Embryonic facial prominence (tissue), 1 donor: ENCODE data around the gene NAV2.

Experiments
- DNase-seq: peaks from one replicate; pipeline ENCODE4 v3.0.0-alpha.2; 2016; ENCODE audit errors: extremely low spot score

The NAV2 gene

DNA sequence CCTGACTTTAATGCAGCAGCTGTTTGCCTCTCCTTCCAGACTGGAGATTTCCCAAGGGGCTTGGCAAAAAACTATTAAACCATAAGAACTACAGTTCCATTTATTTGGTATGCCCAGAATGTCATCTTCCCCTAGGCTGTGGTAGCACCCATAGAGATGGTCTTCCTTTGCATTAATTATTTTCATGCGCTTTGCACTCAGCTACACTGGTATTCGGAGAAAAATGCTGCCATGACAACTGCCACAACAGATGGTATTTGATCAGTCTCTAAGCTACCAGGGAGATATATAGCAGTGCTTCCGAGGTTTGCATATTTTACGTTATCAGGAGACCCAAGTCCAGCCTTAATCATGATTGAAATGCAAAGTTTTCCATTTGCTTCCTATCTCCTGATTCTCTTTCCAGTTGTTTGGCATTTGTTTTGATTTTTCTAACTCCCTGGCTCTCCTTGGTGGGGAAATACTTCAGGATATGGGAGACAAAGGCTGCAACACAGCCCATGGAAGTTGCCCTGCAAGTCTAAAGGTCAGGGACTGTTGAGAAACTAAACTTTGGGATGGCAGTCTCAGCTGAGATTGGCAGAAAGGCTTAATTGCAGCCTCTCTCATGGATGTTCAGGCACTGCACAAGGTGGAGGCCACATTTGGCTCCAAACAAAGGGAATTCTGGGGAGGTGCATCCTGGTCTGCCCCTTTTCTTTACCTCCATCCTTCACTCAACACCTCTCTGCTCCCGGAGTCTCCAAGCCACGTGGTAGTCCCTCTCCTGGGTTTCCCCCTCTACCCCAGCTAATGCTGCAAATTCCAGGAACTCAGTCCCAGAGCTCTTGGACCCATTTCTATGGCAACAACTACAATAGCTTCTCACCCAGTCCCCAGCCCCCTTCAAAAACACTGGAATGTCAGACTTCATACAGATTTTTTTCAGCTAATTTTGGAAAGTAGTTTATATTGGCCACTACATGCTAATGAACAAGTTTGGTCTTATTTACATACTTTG is 151.8 kb downstream of the NAV2 start:
- DNase-seq = no peak

DNA sequence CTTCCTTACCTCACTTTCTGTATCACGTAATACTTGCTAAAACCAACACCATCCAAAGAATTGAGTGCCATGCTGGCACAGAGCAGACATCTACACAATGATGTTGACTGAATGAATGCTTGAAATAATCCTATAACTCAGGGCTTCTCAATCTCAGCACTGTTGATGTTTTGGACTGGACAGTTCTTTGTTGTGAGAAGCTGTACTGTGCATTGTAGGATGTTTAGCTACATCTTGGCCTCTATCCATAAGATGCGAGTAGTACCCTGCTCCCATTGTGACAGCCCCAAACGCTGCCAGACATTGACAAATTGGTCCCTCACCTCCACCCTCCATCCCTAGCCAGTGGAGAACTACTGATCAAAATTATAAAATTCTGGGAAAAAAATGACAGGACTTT is 153.4 kb downstream of the NAV2 start:
- DNase-seq = no peak

DNA sequence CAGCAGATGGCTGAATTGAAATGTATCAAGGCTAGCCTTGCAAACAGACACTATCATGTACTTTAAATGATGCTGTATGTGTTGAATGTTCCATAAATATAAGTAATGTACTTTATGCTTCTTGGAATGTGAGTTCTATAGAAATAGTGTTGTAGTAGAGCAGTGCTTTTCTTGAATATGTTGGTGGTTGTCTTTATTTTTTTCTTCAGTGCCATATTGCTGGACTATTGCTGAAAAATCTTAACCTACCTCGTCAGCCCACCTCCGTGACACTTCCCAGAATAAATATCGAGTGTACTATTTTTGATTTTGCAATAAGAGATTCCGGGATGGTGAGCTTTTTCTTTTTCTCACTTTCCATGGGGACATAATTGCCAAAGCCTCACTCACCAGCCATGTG is 153.9 kb downstream of the NAV2 start:
- DNase-seq = no peak

DNA sequence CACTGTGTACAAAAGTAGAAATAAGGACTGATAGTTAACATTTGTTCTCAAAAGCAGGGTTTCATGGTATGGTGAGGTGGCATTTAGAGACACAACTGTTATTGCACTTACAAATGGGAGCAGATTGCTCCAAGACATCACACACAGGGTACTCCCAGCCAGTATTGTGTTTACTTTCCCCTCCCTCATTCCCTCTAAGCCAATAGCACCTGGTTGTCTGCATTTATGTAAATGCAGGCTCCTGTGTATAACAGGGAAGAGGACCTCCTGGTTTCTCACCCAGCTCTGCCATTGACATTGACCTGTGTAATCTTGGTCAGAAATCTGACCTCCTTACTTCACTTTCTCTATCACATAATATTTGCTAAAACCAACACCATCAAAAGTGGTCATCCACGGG is 154.4 kb downstream of the NAV2 start:
- DNase-seq = no peak

DNA sequence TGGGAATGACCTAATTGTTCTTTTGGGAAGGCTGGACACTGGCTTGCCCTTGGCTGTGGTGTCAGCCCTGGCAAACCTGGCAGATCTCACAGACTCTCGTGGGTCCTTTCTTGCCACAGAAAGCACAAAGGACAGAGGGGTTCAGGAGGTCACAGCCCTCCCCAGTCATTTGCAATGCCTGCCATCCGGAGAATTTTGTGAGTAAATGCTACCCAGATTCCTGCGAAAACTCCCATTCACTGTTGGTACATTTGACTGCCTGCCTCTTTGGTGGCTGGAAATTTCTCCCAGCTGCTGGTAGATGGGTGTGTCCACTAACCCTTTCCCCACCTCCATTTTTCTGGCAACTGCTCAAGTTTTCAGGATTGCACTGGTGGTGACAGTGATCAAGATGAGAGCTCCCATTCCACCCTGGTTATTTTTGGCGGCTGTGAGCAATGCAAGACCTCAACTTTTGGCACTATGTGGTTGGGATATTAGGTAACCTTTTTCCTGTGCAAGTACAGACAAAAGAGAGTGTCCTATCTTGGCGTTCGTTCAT is 155.7 kb downstream of the NAV2 start:
- DNase-seq = no peak

DNA sequence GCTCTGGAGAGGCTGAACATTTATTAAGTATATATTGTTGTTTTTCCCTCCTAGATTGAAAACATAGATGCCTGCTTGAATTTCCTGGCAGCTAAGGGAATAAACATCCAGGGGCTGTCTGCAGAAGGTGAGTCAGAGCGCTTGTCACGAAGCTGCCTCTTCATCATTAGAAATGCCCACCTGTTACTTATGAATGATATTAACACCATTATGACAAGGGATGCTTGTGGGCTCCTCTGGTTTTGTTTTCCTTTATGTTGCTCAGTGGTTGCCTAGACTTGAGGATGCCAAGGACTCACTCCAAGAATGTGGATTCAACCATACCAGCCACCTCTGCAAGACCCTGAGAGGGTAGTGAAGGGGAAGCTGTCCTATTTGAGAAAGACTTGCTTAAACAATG is 156.2 kb downstream of the NAV2 start:
- no peak for DNase-seq

DNA sequence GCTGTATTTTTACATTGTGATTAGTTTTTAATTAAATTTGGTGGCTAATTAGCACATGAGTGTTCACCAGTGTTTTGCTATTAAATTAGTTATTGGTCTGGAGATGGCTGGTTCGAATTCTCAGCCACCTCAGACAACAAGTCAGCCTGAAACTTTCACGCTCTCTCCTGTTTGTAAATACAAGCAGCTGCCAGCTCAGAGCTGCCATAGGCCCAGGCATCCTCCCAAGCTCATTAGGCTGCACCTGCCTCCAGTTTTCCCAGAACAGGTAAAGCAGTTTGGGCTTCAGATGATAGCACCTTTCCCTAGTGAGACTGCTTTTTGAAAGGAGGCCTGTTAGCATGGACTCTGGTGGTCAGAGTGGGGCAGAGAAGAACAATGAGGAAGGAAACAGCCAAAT is 156.8 kb downstream of the NAV2 start:
- no peak for DNase-seq

DNA sequence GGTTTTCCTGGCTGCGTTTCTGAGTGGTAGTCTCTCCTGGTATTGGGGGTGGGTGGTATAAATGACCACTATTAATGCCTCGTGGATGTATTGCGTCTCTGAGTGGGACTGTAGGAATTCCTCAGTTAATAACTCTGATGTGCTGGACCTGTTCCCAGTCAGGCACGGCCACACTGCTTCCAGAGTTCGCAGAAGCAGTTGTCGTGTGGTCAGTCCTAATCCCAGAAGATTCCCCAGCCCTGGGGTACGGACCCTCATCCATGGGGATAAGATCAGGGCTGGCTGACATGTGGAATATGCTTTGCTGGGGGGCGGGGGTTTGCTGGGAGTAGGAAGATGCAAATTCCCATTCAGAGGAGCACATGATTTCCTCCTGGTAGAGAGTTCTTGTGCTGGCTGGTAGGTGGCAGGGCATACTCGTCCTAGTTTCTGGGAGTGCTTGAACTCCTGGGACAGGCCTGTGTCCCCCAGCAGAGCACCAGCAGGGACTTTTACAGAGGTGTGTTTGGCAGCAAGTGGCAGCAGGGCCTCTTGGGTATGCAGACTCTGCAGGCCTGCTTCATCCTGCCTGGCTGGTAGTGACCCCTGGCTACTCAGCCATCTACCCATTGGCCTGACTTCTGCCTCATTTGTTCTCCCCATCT is 157.4 kb downstream of the NAV2 start:
- no peak for DNase-seq

DNA sequence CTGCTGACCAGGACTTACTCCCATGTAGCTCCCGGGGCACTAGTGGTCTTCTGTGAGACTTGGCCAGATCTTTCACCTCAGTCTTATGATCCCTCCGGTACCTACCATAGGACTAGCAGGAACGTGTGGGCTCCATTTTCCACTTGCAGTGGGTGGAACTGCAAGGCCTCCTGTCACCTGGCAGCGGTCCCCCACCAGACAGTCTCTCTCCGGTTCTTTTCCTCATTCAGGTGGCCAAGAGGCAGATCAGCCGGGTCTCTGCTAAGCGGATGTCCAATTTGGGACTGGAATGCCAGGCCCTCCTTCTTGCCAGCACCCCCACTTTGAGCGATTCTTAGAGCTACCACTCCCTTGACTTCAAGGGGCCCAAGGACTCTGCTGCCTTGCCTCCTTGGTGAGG is 158.9 kb downstream of the NAV2 start:
- DNase-seq = no peak

DNA sequence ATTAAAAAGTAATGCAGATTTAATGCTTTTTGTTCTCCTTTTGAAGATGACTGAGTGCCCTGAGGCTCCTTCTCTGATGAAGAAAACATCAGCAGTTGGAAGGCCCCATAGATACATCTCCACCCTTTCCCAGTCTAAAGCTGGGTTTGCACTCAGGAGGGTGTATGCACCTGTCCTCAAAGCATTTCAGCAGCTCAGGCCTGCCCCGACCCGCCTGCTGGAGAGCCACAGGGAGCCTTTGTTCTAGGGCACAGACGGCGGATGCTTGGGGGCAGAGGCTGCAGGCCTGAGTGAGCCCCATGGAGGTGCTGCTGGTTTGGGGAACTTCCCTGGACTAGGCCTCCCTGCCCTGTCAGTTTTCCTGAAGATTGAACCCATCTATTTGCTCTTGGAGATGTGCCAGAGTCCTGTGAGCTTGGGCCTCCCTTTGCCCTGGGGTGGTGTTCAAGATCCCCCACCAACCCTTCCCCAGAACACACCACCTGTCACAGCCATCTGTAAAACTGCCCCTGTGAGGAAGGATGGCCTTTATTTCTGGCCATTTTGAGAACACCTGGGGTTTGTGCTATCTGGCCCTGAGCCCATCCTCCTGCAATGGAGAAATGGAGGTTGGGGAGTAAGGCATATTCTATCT is 160.0 kb downstream of the NAV2 start:
- DNase-seq = no peak

DNA sequence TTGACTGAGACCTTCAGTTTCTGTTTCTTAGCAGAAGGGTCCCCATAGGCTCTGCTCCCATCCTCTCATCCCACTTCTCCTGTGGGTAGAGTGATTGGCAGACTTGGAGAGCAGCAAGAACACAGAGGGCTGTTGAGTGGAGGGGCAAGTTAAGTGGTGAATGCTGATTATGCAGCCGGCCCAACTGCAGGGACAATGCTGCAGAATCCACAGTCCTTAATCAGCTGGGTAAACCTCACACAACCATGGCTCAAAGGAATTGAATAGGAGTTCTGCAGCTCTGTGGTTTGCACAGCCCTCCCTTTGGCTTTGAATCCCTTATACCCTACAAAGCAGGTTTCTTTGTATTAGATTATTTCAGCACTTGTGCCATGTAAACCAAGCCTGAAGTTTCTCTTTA is 161.1 kb downstream of the NAV2 start:
- DNase-seq = no peak

DNA sequence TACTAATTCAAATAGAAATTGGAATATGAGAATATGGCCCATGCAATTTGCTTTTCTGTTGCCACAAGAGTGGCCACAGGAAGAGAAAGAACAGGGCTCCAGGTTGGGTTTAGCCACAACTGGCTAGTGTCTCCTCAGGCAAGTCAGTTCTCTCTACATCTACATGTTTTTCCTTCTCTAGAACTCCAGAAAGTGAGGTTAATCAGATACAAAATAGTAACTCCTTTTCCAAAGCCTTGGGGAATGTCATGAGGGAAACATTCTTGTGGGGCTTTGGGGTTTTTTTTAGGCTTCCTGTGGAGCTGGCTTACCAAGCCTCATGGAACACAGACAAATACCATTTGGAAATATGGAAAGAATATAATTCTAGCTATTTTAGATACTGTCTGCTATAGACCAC is 161.6 kb downstream of the NAV2 start:
- no peak for DNase-seq

DNA sequence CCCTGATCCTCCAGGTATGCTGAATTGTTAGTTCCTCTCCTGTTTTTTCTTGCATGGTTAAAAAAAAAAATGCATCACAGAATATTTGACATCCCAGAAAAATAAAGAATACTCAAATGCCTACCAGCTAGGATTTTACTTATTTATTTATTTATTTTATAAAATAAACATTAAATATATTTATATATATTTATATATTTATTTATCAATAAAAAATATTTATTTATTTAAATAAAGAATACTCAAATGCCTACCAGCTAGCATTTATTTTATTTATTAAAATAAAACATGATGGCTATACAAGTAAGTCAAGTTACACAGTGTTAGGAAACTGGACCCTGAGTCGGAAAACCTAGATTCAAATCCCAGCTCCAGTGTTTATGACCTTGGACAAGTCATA is 164.1 kb downstream of the NAV2 start:
- no peak for DNase-seq

DNA sequence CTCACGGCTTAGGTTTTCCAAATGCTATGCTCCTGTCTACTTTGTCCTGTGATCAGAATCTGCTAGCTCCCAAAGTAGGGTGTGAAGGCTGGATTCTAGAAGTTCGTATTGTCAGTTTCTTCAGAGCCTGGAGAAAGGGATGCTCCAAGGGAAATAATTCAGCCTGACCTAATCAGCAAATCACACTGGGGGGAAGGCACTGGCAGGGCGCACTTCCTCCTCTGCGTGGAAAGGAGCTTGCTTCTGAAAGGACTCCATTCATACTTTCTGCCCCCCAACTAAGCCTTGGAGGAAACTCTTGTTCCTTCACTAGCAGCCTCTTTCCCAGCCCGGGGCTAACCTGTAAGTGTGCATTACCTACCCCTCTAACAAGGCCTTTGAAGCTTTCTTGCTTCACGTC is 165.9 kb downstream of the NAV2 start:
- no peak for DNase-seq

DNA sequence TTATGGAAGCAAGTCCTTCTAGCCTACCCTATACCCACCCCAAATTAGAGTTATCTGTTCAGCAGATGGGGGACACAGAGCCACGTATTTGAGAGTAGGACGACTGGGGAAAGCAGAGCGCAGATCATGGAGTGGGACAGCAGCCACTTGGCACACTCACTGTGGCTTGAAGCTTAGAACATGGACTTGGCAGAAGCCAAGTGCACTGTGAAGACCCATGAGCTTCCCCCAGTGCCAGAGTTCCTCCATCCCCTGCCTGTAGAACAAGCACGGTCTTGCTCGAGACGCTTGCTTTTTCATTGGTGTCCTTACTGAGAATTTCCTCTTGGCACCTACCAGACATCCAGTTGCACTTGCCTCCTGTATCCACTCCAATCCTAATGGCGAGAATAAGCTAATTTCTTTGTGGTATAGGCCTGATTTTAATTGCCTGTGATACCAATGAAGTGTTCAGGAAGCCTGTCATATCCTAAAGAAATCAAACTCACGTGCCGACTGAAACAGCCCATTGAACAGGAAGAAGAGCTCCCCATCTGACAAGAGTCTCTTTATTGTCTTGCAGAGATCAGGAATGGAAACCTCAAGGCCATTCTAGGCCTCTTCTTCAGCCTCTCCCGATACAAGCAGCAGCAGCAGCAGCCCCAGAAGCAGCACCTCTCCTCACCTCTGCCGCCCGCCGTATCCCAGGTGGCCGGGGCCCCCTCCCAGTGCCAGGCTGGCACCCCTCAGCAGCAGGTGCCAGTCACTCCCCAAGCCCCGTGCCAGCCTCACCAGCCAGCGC is 166.9 kb downstream of the NAV2 start:
- no peak for DNase-seq

DNA sequence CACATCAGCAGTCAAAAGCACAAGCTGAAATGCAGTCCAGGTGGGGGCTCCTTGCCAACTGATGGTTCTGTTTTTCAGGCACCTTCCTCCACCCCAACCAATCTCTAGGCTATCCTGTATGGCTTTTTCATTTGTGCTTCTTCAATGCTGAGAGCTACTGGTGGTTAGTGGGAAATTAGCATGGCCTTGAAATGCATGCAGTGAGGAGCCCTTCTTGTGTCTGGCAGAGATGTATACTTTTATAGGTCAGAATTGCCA is 167.4 kb downstream of the NAV2 start:
- no peak for DNase-seq

DNA sequence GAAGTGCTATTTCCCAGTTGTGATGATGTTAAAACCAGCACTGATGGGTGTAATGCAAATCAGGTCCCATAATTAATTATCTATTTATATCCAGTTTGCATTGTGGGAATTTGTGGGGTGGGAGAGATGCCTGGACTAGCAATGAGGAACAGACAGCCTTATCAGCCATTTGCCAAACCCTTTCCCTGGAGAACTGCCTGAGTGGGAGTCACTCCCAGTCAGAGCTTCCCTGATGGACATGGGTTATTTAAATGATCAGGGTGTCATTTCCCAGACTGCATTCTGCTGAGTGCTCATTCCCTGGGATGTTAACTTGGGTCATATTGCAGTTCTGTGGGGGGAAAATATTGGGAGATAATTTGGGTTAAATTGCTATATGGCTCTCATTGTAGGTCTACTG is 168.5 kb downstream of the NAV2 start:
- no peak for DNase-seq

DNA sequence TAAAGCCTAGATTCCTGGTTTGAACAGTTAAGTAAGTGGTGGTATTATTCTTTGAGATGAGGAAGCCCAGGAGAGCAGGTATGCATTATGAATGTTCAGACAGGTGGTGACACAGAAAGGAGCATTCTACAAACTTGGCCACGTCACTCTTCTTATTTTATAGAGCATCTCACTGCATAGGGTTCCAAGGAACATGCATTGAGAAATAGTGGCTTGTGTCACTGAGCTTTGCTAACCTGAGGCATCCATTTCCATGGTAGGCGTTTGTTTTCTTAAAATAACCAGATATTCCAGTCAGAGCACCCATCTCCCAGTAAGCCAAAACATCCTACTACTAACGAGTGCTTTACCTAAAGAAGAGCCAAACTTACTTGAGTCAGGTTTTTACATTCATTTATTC is 169.7 kb downstream of the NAV2 start:
- no peak for DNase-seq

DNA sequence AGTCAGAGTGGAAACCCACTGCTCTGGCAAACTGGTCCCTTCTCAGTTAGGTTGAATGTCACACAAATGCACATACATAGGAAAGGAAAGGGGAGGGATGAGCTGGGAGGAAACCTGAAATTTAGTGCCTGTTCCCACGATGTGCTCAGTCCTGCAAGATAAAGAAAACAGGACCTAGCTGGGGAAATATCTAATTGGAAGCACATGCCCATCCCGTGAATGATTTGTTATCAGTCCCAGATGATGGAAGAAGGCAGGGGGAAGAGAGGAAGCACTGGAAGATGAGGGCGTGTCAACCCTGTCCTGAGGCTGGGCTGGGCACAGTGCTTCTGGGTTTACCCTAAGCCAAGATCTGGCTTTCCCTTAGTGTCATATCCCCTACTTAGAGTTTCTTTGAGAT is 173.9 kb downstream of the NAV2 start:
- DNase-seq = no peak

DNA sequence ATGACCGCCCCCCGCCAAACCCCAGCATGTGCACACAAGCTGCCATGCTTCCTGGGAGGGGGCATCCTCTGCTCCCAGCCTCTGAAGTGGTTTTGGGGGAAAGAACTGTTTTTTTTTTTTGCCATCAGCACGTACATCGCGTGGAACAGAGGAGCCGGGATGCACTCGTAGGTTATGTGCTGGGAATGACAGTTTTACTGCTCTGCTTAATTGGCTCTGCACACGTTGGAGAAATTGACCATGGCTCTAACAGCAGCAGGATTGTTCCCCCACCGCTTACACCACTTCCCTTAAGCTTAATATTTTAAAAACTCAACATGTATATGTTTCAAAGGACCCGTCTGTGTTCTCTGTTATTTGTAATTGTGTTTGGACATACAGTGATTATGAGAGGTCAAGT is 175.2 kb downstream of the NAV2 start:
- DNase-seq = no peak

DNA sequence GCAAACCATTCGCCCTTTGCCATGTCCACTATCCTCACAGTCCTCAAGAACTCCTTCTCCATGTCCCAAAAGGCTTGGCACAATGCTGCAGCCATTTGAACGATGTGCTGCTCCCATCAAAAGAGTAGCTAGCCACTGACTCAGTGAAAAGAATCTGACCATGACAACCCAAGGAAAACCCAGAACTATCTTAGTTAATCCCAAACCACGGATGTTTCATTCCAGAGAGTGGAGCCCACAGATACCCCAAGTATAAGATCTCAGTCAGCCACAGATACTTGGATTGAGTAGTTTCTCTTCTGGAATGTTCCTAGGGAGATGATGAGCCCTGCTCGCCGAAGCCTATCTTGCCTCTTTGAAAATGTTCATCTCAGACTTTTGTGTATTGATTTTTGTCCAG is 176.9 kb downstream of the NAV2 start:
- DNase-seq = no peak

DNA sequence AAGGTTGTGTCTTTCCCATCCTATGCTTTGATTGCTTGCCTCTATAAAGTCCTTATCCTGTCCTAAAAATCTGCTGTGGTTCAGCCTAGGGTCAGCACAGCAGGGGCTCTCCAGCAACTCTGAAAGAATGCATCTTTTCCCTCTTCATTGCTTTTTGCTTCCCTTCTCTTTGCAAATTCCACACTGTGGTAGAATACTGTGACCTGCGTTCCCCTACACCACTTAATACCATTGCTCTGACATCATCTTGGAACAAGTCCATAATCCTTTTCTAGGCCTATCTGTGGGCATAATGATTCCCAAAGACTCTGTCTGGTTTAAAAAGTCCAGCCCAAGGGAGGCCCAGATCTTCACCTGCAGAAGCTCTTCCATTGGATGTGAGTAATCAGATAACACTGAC is 177.7 kb downstream of the NAV2 start:
- no peak for DNase-seq
